T follicular helper cell (primary cell): ENCODE data around the gene PSMB1.
"Not testable (repeated sequence)": the region's sequence is repeated elsewhere in the genome, so short reads cannot be mapped to it uniquely, and the experiment has no call there.

Experiments used
- DNase-seq: peaks from one replicate; pipeline ENCODE4 v3.0.0-alpha.2; 2020; ENCODE audit warnings: low read depth

PSMB1 gene

DNA sequence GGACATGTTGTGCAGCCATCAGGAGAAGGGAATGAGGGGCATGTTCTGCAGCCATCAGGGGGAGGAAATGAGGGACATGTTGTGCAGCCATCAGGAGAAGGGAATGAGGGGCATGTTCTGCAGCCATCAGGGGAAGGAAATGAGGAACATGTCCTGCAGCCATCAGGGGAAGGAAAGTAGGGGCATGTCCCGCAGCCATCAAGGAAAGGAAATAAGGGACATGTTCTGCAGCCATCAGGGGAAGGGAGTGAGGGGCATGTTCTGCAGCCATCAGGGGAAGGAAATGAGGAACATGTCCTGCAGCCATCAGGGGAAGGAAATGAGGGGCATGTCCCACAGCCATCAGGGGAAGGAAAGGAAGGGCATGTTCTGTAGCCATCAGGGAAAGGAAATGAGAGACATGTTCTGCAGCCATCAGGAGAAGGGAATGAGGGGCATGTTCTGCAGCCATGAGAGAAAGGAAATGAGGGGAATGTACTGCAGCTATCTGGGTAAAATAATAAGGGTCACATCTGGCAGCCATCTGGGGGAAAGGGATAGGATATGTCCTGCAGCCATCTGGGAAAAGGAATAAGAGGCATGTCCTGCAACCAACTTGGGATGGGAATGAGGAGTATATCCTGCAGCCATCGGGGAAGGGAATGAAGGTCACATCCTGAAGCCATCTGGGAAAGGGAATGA lies 50.2 kb downstream of the PSMB1 start:
- DNase-seq = not testable (repeated sequence)

DNA sequence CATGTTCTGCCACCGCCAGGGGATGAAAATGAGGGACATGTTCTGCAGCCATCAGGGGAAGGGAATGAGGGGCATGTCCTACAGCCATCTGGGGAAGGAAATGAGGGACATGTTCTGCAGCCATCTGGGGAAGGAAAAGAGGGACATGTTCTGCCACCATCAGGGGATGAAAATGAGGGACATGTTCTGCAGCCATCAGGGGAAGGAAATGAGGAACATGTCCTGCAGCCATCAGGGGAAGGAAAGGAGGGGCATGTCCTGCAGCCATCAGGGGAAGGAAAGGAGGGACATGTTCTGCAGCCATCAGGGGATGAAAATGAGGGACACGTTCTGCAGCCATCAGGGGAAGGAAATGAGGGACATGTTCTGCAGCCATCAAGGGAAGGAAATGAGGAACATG lies 50.8 kb downstream of the PSMB1 start:
- DNase-seq = not testable (repeated sequence)

DNA sequence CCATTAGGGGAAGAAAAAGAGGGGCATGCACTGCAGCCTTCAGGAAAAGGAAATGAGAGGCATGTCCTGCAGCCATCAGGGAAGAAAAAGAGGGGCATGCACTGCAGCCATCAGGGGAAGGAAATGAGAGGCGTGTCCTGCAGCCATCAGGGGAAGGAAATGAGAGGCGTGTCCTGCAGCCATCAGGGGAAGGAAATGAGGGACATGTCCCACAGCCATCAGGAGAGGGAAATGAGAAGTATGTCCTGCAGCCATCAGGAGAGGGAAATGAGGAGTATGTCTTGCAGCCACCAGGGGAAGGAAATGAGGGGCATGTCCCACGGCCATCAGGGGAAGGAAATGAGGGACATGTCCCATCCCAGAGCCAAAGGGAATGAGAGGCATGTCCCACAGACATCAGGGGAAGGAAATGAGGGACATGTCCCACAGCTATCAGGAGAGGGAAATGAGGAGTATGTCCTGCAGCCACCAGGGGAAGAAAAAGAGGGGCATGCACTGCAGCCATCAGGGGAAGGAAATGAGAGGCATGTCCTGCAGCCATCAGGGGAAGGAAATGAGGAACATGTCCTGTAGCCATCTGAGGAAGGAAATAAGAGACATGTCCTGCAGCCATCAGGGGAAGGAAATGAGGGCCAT lies 52.0 kb downstream of the PSMB1 start:
- no peak for DNase-seq

DNA sequence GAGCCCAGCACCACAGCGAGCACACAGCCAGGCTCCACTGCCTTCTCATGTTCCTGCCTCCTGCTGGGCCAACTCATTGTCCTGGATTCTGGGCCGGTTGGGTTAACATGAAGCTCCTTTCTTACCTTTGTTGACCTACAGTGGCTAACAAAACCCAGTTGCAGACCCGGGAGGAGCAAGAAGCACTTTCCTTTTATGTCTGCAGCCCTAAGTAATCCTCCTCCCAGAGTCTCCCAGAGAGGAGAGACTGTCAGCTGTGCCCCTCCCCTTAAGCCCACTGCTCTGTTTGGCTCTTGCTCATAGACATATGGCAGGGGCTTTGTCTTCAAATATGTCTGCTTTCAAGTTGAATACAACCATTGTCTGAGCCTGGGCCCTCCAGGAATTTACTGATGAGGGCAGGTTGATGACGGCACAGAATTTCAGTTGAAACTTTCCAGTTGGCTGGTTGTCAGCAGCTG lies 55.2 kb downstream of the PSMB1 start:
- no peak for DNase-seq

DNA sequence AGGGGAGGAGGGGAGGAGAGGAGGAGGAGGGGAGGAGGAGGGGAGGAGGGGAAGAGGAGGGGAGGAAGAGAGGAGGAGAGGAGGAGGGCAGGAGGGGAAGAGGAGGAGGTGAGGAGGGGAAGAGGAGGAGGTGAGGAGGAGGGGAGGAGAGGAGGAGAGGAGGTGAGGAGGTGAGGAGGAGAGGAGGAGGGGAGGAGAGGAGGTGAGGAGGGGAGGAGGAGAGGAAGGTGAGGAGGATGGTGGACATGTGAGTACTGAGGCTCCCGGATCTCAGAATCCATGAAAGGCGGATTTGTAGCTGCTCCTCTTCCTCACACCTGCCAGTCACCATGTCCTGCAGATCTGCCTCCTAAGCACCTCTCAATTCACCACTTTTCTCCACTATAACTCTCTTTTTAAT lies 59.8 kb downstream of the PSMB1 start:
- DNase-seq = no peak

DNA sequence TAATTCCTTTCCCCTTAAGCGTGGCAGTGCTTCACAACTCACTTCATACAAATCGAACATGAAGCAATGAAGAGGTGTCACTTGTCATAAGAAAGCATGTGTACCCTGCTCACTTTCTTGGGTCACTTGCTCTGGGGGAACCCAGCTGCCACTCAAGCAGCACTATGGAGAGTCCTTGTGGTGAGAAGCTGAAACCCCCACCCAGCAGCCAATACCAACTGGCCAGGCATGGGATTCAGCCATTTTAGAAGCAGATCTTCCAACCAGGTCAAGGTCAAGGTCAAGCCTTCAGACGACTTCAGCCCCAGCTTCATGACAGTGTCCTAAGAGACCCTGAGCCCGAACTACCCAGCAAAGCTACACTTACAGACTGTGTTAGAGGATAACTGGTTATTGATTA lies 62.8 kb downstream of the PSMB1 start:
- no peak for DNase-seq

DNA sequence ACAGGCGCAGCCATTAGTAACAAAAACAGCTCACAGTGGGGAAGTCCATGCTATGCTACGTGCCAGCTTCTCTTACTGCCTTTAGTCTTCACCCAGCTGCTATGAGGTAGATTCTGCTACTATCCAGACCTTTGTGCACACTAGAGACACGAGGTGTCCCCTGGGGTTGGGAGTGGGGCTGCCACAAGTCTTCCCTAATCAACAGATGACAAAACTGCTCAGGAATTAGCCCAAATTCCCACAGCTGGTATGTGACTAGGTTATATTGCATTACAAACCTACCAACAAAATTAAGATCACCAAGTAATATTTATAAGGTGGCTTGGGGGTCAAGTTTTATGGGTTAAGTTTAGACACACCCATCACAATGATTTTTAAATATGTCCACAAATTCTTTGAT lies 63.3 kb downstream of the PSMB1 start:
- no peak for DNase-seq

DNA sequence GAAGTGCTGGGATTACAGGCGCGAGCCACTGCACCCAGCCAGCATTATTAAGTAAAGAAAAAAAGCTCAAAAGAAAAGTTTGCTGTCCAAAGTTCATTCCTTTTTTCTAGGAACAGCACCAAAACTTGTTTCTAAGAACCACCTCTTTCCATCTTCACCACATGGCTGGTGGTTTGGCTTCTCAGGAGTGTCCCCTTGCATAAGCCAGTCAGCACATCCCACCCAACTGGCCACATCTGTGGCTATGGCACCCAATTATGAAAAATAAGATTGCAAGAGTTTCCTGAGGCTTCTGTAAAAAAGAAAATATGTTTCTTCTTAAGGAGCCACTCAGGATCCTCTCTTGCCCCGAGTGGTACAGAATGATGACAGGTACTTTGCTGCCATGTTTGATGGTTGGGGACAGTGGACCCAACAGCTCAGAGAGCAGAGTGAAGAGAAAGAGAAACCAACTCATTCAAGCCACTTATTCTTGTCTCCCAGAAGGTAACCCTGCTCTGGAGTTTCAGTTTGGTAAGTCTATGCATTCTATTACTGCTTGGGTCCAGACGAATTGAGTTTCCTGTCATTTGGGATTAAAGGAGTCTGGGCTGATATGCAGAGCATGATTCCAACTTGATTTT lies 65.3 kb downstream of the PSMB1 start:
- DNase-seq = no peak

DNA sequence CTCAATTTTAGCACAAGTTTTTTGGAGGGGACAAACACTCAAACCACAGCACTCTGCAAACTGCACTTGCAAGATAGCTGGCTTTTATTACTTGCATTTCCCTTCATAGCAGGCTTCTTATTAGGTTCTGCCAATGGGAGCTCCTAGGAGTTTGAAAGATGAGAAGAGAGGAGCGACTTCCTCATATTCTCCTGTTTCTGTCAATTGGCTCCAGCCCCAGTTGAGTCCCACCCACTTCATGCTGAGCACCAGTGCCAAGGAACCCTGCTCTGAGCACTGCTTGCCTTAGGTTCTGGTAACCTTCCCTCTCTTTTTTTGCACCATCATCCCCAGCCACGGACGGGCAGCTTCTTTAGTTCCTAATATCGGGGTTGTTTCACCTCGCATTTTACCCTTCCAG lies 67.9 kb downstream of the PSMB1 start:
- DNase-seq = no peak
